H1 (cell line): ENCODE data around the gene CNGA1. TPM values are rescaled to one million over a fixed set of nuclear protein-coding genes. Genes with fewer than 3 reads are reported as not detected.

ENCODE experiments used
- CTCF ChIA-PET: fragments of 300-600 bp; sonication (Branson Sonifier 250); formaldehyde crosslinking; loops from one replicate; lab custom pipeline; 2021; ENCODE audit not compliant: partially characterized antibody; lab: Charles Lee
- POLR2A ChIA-PET: fragments of 300-600 bp; sonication (Branson Sonifier 250); formaldehyde crosslinking; loops from one replicate; lab custom pipeline; 2021; ENCODE audit warnings: inconsistent platforms; ENCODE audit not compliant: partially characterized antibody; lab: Charles Lee
- DNase-seq, 2 experiments: peaks; one replicate each; pipeline versions ENCODE4 v3.0.0 to v3.0.0-alpha.2; 2010 to 2022; ENCODE audit warnings: low spot score in 2 of 2, low read depth in 1 of 2, mixed read lengths in 1 of 2
- FAIRE-seq: peaks from 2 replicates; lab custom pipeline; 2011; peaks lifted over from hg19 to GRCh38; lab: Jason Lieb, UNC
- H2AFZ ChIP-seq: 2 replicates; pipeline ENCODE4 v1.8.1; 2012; ENCODE audit warnings: low read length, inconsistent platforms
- H2AK5ac ChIP-seq: 2 replicates; pipeline ENCODE4 v1.6.1; 2013; ENCODE audit warnings: low read depth, low read length
- H2BK120ac ChIP-seq: replicated peaks from 2 replicates; pipeline ENCODE3; 2013; ENCODE audit warnings: low read depth, low read length, inconsistent platforms
- H2BK12ac ChIP-seq: 2 replicates; pipeline ENCODE4 v1.6.1; 2013; ENCODE audit warnings: low read depth, low read length
- H2BK15ac ChIP-seq: 2 replicates; pipeline ENCODE4 v1.6.1; 2013; ENCODE audit warnings: low read length
- H2BK20ac ChIP-seq: 2 replicates; pipeline ENCODE4 v1.6.1; 2013; ENCODE audit warnings: low read length
- H2BK5ac ChIP-seq: 2 replicates; pipeline ENCODE4 v1.6.1; 2013; ENCODE audit warnings: low read depth, low read length
- H3K14ac ChIP-seq: 2 replicates; pipeline ENCODE4 v1.6.1; 2013; ENCODE audit warnings: inconsistent platforms; ENCODE audit not compliant: insufficient read length
- H3K18ac ChIP-seq: 2 replicates; pipeline ENCODE4 v1.6.1; 2013; ENCODE audit warnings: low read length; ENCODE audit errors: extremely low read depth
- H3K23ac ChIP-seq: 2 replicates; pipeline ENCODE4 v1.6.1; 2013; ENCODE audit warnings: inconsistent platforms; ENCODE audit not compliant: insufficient read length
- H3K23me2 ChIP-seq: 2 replicates; pipeline ENCODE4 v1.6.1; 2013; ENCODE audit warnings: low read depth, low read length
- H3K27ac ChIP-seq: 2 replicates; pipeline ENCODE4 v1.6.1; 2011; ENCODE audit warnings: low read depth, low read length, inconsistent platforms
- H3K27me3 ChIP-seq, 4 experiments: replicated peaks in 1 of 4; 1 replicate in 1 of 4; 2 replicates in 3 of 4; pipeline versions ENCODE4 v1.6.1 to v1.8.1; 2011 to 2013; ENCODE audit warnings: low read length in 3 of 4, mild to moderate bottlenecking in 3 of 4, inconsistent platforms in 2 of 4, mixed read lengths in 2 of 4, moderate library complexity in 1 of 4; ENCODE audit not compliant: control insufficient read depth in 3 of 4, insufficient read depth in 3 of 4; ENCODE audit errors: extremely low read depth in 1 of 4
- H3K36me3 ChIP-seq, 4 experiments: 2 replicates each; pipeline versions ENCODE4 v1.6.1 to v1.8.1; 2011 to 2013; ENCODE audit warnings: mild to moderate bottlenecking in 4 of 4, low read length in 3 of 4, moderate library complexity in 2 of 4, control low read depth in 1 of 4, inconsistent platforms in 1 of 4; ENCODE audit not compliant: insufficient read depth in 4 of 4, control insufficient read depth in 2 of 4
- H3K4ac ChIP-seq: replicated peaks from 2 replicates; pipeline ENCODE3; 2013; ENCODE audit warnings: low read length, low read depth, mixed read lengths, inconsistent platforms; ENCODE audit not compliant: insufficient read length
- H3K4me1 ChIP-seq, 4 experiments: replicated peaks in 1 of 4; 1 replicate in 1 of 4; 2 replicates in 3 of 4; pipeline versions ENCODE4 v1.6.1 to v1.8.1; 2011 to 2013; ENCODE audit warnings: low read length in 3 of 4, inconsistent platforms in 2 of 4, mixed read lengths in 1 of 4; ENCODE audit not compliant: insufficient read depth in 4 of 4, control insufficient read depth in 3 of 4
- H3K4me2 ChIP-seq, 2 experiments: 2 replicates each; pipeline versions ENCODE4 v1.6.1 to v1.8.1; 2011 to 2013; ENCODE audit warnings: low read depth in 2 of 2, low read length in 2 of 2, control low read depth in 1 of 2, inconsistent platforms in 1 of 2, mild to moderate bottlenecking in 1 of 2; ENCODE audit not compliant: insufficient read depth in 1 of 2
- H3K4me3 ChIP-seq, 4 experiments: fragments of 200-600, 300-600 bp in 1 of 4; sonication (generic), shearing (Covaris generic), sonication (Bioruptor Twin) in 1 of 4; 2 replicates each; pipeline versions ENCODE4 v1.5.1 to v1.8.1; 2011 to 2016; ENCODE audit warnings: low read length in 4 of 4, low read depth in 3 of 4, control low read depth in 2 of 4, inconsistent platforms in 2 of 4, mild to moderate bottlenecking in 2 of 4, mixed read lengths in 1 of 4, moderate library complexity in 1 of 4; ENCODE audit not compliant: insufficient read depth in 2 of 4; ENCODE audit errors: extremely low read depth in 1 of 4
- H3K56ac ChIP-seq: replicated peaks from 2 replicates; pipeline ENCODE3; 2013; ENCODE audit warnings: low read depth, mild to moderate bottlenecking, mixed read lengths, low read length, inconsistent platforms; ENCODE audit not compliant: insufficient read length
- H3K79me1 ChIP-seq: 2 replicates; pipeline ENCODE4 v1.6.1; 2013; ENCODE audit warnings: low read depth, low read length, control low read depth
- H3K79me2 ChIP-seq, 2 experiments: 2 replicates each; pipeline versions ENCODE4 v1.6.1 to v1.8.1; 2012 to 2013; ENCODE audit warnings: low read length in 2 of 2, mild to moderate bottlenecking in 2 of 2, inconsistent platforms in 1 of 2; ENCODE audit not compliant: insufficient read depth in 2 of 2, control insufficient read depth in 1 of 2
- H3K9ac ChIP-seq, 4 experiments: replicated peaks in 1 of 4; 1 replicate in 1 of 4; 2 replicates in 3 of 4; pipeline versions ENCODE4 v1.6.1 to v1.8.1; 2011 to 2013; ENCODE audit warnings: low read depth in 3 of 4, low read length in 3 of 4, control low read depth in 2 of 4, mild to moderate bottlenecking in 2 of 4, moderate library complexity in 2 of 4, inconsistent platforms in 1 of 4; ENCODE audit errors: extremely low read depth in 1 of 4
- H3K9me3 ChIP-seq, 2 experiments: 2 replicates each; pipeline versions ENCODE4 v1.6.1 to v1.8.1; 2012 to 2013; ENCODE audit warnings: mild to moderate bottlenecking in 2 of 2, moderate library complexity in 2 of 2, control low read depth in 1 of 2, inconsistent platforms in 1 of 2, low read depth in 1 of 2, low read length in 1 of 2, mixed read lengths in 1 of 2; ENCODE audit not compliant: insufficient read depth in 2 of 2
- H4K20me1 ChIP-seq, 2 experiments: replicated peaks in 1 of 2; 2 replicates each; pipeline versions ENCODE3 to v1.8.1; 2011 to 2013; ENCODE audit warnings: inconsistent platforms in 2 of 2, low read length in 2 of 2, mild to moderate bottlenecking in 1 of 2; ENCODE audit not compliant: insufficient read depth in 2 of 2, control insufficient read depth in 1 of 2
- H4K5ac ChIP-seq: 2 replicates; pipeline ENCODE4 v1.6.1; 2013; ENCODE audit warnings: low read length, low read depth, mixed read lengths, inconsistent platforms; ENCODE audit not compliant: insufficient read length
- H4K8ac ChIP-seq: 2 replicates; pipeline ENCODE4 v1.8.0; 2013; ENCODE audit warnings: mild to moderate bottlenecking, moderate library complexity, low read length, inconsistent platforms; ENCODE audit not compliant: insufficient read depth; ENCODE audit errors: extremely low read depth
- H4K91ac ChIP-seq: replicated peaks from 2 replicates; pipeline ENCODE3; 2013; ENCODE audit warnings: low read length, mixed read lengths, inconsistent platforms; ENCODE audit not compliant: insufficient read length
- ASH2L ChIP-seq: fragments of 200-600, 300-600 bp; sonication (generic); IDR thresholded peaks from one replicate; pipeline ENCODE4 v1.7.1; 2017; ENCODE audit warnings: low read length
- BACH1 ChIP-seq: IDR thresholded peaks from 2 replicates; pipeline ENCODE4 v1.6.1; 2012; ENCODE audit warnings: low read length, improper control_type of control experiment
- CBX5 ChIP-seq: fragments of 300-800, 300-1000 bp; sonication (generic); IDR thresholded peaks from 2 replicates; pipeline ENCODE4 v1.7.1; 2016; ENCODE audit warnings: antibody characterized with exemption, low read length, low read depth
- FOSL1 ChIP-seq: IDR thresholded peaks from 2 replicates; pipeline ENCODE4 v1.6.1; 2011; ENCODE audit warnings: mild to moderate bottlenecking, low read depth, low read length, moderate library complexity; ENCODE audit not compliant: insufficient read depth
- JUND ChIP-seq: IDR thresholded peaks from 2 replicates; pipeline ENCODE4 v1.6.1; 2011; ENCODE audit warnings: mild to moderate bottlenecking, improper control_type of control experiment, low read length
- KDM4A ChIP-seq: IDR thresholded peaks from one replicate; pipeline ENCODE4 v1.7.1; 2012; ENCODE audit warnings: low read depth, mild to moderate bottlenecking, moderate library complexity, low read length, inconsistent platforms; ENCODE audit not compliant: severe bottlenecking
- NANOG ChIP-seq: IDR thresholded peaks from 2 replicates; pipeline ENCODE4 v1.6.1; 2011; ENCODE audit warnings: low read length, low read depth, mild to moderate bottlenecking, inconsistent platforms; ENCODE audit not compliant: insufficient read depth, poor library complexity, severe bottlenecking
- NRF1 ChIP-seq: IDR thresholded peaks from 2 replicates; pipeline ENCODE4 v1.6.1; 2011; ENCODE audit warnings: mild to moderate bottlenecking, low read depth, low read length, improper control_type of control experiment
- POLR2A ChIP-seq, 2 experiments: IDR thresholded peaks; 1 replicate in 1 of 2; 2 replicates in 1 of 2; pipeline ENCODE4 v1.6.1; 2011; ENCODE audit warnings: low read depth in 2 of 2, low read length in 2 of 2, mild to moderate bottlenecking in 2 of 2; ENCODE audit errors: control extremely low read depth in 1 of 2
- RFX5 ChIP-seq: IDR thresholded peaks from 2 replicates; pipeline ENCODE4 v1.6.1; 2011; ENCODE audit warnings: low read depth, low read length, improper control_type of control experiment, borderline replicate concordance
- SRF ChIP-seq: IDR thresholded peaks from 2 replicates; pipeline ENCODE4 v1.6.1; 2011; ENCODE audit warnings: mild to moderate bottlenecking, low read depth, low read length, moderate library complexity
- TAF1 ChIP-seq: IDR thresholded peaks from 2 replicates; pipeline ENCODE4 v1.6.1; 2011; ENCODE audit warnings: mild to moderate bottlenecking, low read depth, low read length
- YY1 ChIP-seq: IDR thresholded peaks from 2 replicates; pipeline ENCODE4 v1.6.1; 2011; ENCODE audit warnings: low read depth, mild to moderate bottlenecking, low read length
- WGBS, 2 experiments: shearing (Covaris generic) in 1 of 2; methylation state at CpG; one replicate each; pipeline versions ENCODE4 v1.1.6 to v1.1.7; 2013 to 2015; ENCODE audit warnings: low lambda C conversion rate in 2 of 2, mixed read lengths in 2 of 2, inconsistent platforms in 1 of 2, low coverage in 1 of 2, missing lambda C conversion rate in 1 of 2; ENCODE audit not compliant: insufficient replicate concordance in 2 of 2, insufficient coverage in 1 of 2, insufficient read length in 1 of 2; ENCODE audit errors: extremely low coverage in 1 of 2, missing lambda C conversion rate in 1 of 2; 5-methylcytosine and 5-hydroxymethylcytosine counted together
- polyA plus RNA-seq, 7 experiments: library from polyadenylated mRNA; depleted of rRNA in 3 of 7; stranded (reverse) in 5 of 7; unstranded in 2 of 7; fragments of >200 nt in 5 of 7; fragments of 200-250 nt in 2 of 7; gene quantifications; 1 replicate in 5 of 7; 2 replicates in 1 of 7; 4 replicates in 1 of 7; pipeline versions ENCODE4 v1.2.1 to v1.2.3, GENCODE V29; 2011 to 2013; ENCODE audit warnings: missing spikeins in 2 of 7, mixed read lengths in 2 of 7
- total RNA-seq: library from RNA; stranded (reverse); fragmentation: NEBNext Ultra II Directional; extraction: Animal tissue kit (Norgen Biotek cat#: 25700); gene quantifications from 2 replicates; pipeline ENCODE4 v1.2.1, GENCODE V29; 2021

Gene CNGA1
- total and polyA plus RNA-seq, 2 of the 8 experiments (the other 6 are each of a cell fraction or from before 2014, with no cell fraction given), result 0.17 to 0.54 TPM

DNA sequence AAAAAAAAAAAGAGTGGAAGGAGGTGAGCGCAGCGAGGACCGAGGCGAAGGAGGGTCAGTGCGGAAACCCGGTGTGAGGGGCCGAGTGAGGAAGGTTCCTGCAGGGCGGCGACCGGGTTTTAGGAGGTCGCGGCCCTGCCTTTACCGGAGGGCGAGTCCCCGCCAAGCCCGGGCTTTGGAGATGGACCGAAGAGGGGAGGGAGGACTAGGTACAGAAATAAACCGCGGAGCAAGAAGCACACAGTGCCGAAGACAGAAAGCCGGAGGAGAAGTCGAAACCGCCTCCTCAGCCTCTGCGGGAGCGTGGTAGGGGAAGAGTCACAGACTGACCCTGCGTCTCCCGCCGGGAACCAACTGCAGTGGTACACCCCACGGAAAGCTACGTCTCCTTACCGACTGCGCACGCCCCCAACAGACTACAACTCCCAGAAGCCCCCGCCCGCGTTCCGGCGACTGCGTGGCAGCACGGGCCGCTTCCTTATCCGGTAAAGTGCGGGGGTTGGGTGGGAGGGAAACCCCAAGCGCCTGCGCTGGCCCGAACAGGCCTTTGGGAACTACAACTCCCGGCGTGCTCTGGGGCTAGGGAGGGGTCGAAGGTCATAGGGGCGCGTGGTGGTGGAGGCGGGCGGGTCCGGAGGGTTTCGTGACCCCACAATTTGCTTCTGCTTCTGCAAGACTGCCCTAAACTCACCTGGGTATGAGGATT is 102.1 kb downstream of the CNGA1 start, which contains the start of gene NFXL1:
Gene NFXL1 (minus strand): TSS at position 364 of the 706 bp plus-strand sequence. CDS start 380 bp downstream, outside the sequence.
- POLR2A ChIA-PET, result interaction anchor here (0.5 to 2.5 kb wide), 7 partner anchors 9 to 75 kb away, joined by 3 to 21 read pairs (median 4); no protein-coding TSS in a partner anchor
- peak within 1 kb of the TSS; percentile 83 for H3K56ac ChIP-seq
- TF ChIP-seq POLR2A (IDR thresholded peaks at IDR 0.05; ENCODE audit: control extremely low read depth in 1 of 2, low read depth in 2 of 2, low read length in 2 of 2), result peak; percentile 74 to 86
- peak; percentile 55 for TF ChIP-seq SRF
- no peak for TF ChIP-seq RFX5
- TF ChIP-seq FOSL1, result no peak
- no peak for TF ChIP-seq CBX5
- TF ChIP-seq ASH2L, result peak; percentile 90
- peak; percentile 59 for TF ChIP-seq NRF1
- TF ChIP-seq JUND, result no peak
- TF ChIP-seq BACH1, result peak; percentile 49
- TF ChIP-seq TAF1, result peak; percentile 59; the same call in 1 of the 2 replicates
- TF ChIP-seq KDM4A, result peak; percentile 84
- TF ChIP-seq YY1, result peak; percentile 4; the same call in 1 of the 2 replicates
- TF ChIP-seq NANOG, result no peak

More for the DNA sequence above, 102.1 kb downstream of the CNGA1 start, which contains the start of gene NFXL1:
- peak within 1 kb of the TSS; percentile 75 for H3K27ac ChIP-seq
- no peak within 1 kb of the TSS for H2BK20ac ChIP-seq
- peak within 1 kb of the TSS; percentile 81 for H4K91ac ChIP-seq
- H4K20me1 ChIP-seq, result no peaks in the 10 kb centered on the region
- H4K5ac ChIP-seq, result peak within 1 kb of the TSS; percentile 77
- FAIRE-seq (no peak), DNase-seq (peak; percentile 85 to 92)
- no peak within 1 kb of the TSS for H3K23ac ChIP-seq
- CTCF ChIA-PET, result interaction anchor here (1.0 to 1.1 kb wide), 2 partner anchors 13 to 19 kb away, joined by 3 to 4 read pairs; no protein-coding TSS in a partner anchor
- no peak within 1 kb of the TSS for H2AK5ac ChIP-seq
- H3K18ac ChIP-seq, result peak within 1 kb of the TSS; percentile 93
- H3K79me1 ChIP-seq, result no peaks in the 10 kb centered on the region
- H2AFZ ChIP-seq, result peak within 1 kb of the TSS; percentile 99
- peak within 1 kb of the TSS; percentile 84 for H2BK5ac ChIP-seq
- H3K23me2 ChIP-seq, result peaks cover 5% of the 10 kb centered on the region; the same call in 1 of the 2 replicates
- H2BK120ac ChIP-seq, result no peak within 1 kb of the TSS
- H3K9ac ChIP-seq, result peak within 1 kb of the TSS; percentile 76 to 89 (median 81)
- peak within 1 kb of the TSS; percentile 91 to 94 for H3K4me2 ChIP-seq
- H3K4me3 ChIP-seq, result peak within 1 kb of the TSS; percentile 88 to 98 (median 96)
- WGBS, 2 experiments, result 1% methylated on average over 50 of the region's 55 CpGs; no CpG with 5 or more reads in 1 of the 2 experiments
- peaks cover 0 to 33% of the 10 kb centered on the region in 2 experiments; a peak in 3 of 4 replicates for H3K79me2 ChIP-seq
- H2BK15ac ChIP-seq, result no peak within 1 kb of the TSS
- peaks cover 0 to 16% (median 4%) of the 10 kb centered on the region in 4 experiments; a peak in 3 of 8 replicates for H3K36me3 ChIP-seq
- H3K27me3 ChIP-seq, result no peaks in the 10 kb centered on the region
- peaks cover 0 to 2% (median 0%) of the 10 kb centered on the region in 4 experiments; a peak in 1 of 7 replicates for H3K4me1 ChIP-seq
- H3K9me3 ChIP-seq, result no peaks in the 10 kb centered on the region
- 0 out of 2 replicates have a peak within 1 kb of the TSS, but pooled peaks have one; percentile 19 for H2BK12ac ChIP-seq
- H3K14ac ChIP-seq, result no peak within 1 kb of the TSS
- H3K4ac ChIP-seq, result peak within 1 kb of the TSS; percentile 49
- H4K8ac ChIP-seq, result peak within 1 kb of the TSS; percentile 90
